K562 (cell line): ENCODE data around the gene PPP1R37. TPM values are rescaled to one million over a fixed set of nuclear protein-coding genes. Genes with fewer than 3 reads are reported as not detected.

Experiments
- ADNP ChIP-seq: fragments of 200-800 bp; sonication (Bioruptor generic); IDR thresholded peaks from 2 replicates; pipeline ENCODE4 v1.6.1; 2016; ENCODE audit warnings: missing genetic modification characterization, missing compliant biosample characterization
- ARID3A ChIP-seq: IDR thresholded peaks from 2 replicates; pipeline ENCODE4 v1.6.1; 2012; ENCODE audit warnings: low read depth, low read length, improper control_type of control experiment, borderline replicate concordance
- CEBPZ ChIP-seq: fragments of 150-350 bp; IDR thresholded peaks from 2 replicates; pipeline ENCODE4 v1.6.1; 2014; ENCODE audit warnings: low read depth, mild to moderate bottlenecking, low read length, borderline replicate concordance
- CHD2 ChIP-seq: IDR thresholded peaks from 2 replicates; pipeline ENCODE4 v1.6.1; 2011; ENCODE audit warnings: low read depth, low read length
- CTBP1 ChIP-seq: fragments of 450-650 bp; IDR thresholded peaks from 2 replicates; pipeline ENCODE4 v1.6.1; 2016; ENCODE audit warnings: borderline replicate concordance
- CTCFL ChIP-seq: IDR thresholded peaks from 2 replicates; pipeline ENCODE4 v1.6.1; 2011; ENCODE audit warnings: borderline replicate concordance, low read depth, mild to moderate bottlenecking, moderate library complexity, low read length; ENCODE audit not compliant: insufficient read depth, poor library complexity, severe bottlenecking
- ELK1 ChIP-seq: sonication (generic); formaldehyde crosslinking; IDR thresholded peaks from 2 replicates; pipeline ENCODE4 v1.8.1; 2022; ENCODE audit warnings: missing genetic modification reagents
- FOXJ2 ChIP-seq: fragments of 200-800 bp; sonication (Bioruptor generic); IDR thresholded peaks from 2 replicates; pipeline ENCODE4 v1.6.1; 2016; ENCODE audit warnings: missing genetic modification characterization, missing compliant biosample characterization
- FOXP1 ChIP-seq: sonication (generic); formaldehyde crosslinking; IDR thresholded peaks from 2 replicates; pipeline ENCODE4 v1.8.0; 2022; ENCODE audit warnings: mild to moderate bottlenecking, missing genetic modification reagents
- GABPA ChIP-seq: fragments of 200-800 bp; sonication (Bioruptor generic); conservative IDR thresholded peaks from 2 replicates; pipeline ENCODE4 v1.6.1; 2016; ENCODE audit warnings: low read depth, missing genetic modification characterization, missing compliant biosample characterization
- NCOA2 ChIP-seq, 2 experiments: fragments of 450-650 bp; IDR thresholded peaks; 2 replicates each; pipeline ENCODE4 v1.6.1; 2018; ENCODE audit warnings: mild to moderate bottlenecking in 2 of 2, moderate library complexity in 1 of 2; ENCODE audit not compliant: partially characterized antibody in 2 of 2
- RBFOX2 ChIP-seq: fragments of 200-400 bp; formaldehyde crosslinking; IDR thresholded peaks from 2 replicates; pipeline ENCODE4 v1.6.1; 2017; ENCODE audit warnings: low read depth, mild to moderate bottlenecking, low read length, moderate library complexity
- SMARCC2 ChIP-seq: fragments of 450-650 bp; IDR thresholded peaks from 2 replicates; pipeline ENCODE4 v1.6.1; 2017; ENCODE audit warnings: antibody characterized with exemption, moderate library complexity, mild to moderate bottlenecking, low read depth
- STAT5A ChIP-seq: IDR thresholded peaks from 2 replicates; pipeline ENCODE4 v1.6.1; 2012; ENCODE audit warnings: low read length, inconsistent platforms, borderline replicate concordance
- XRCC3 ChIP-seq: fragments of 450-650 bp; IDR thresholded peaks from 2 replicates; pipeline ENCODE4 v1.6.1; 2017; ENCODE audit warnings: mild to moderate bottlenecking, moderate library complexity
- ZC3H4 ChIP-seq: sonication (generic); formaldehyde crosslinking; IDR thresholded peaks from 2 replicates; pipeline ENCODE4 v1.9.0; 2021; ENCODE audit warnings: missing genetic modification reagents, borderline replicate concordance
- ZEB2 ChIP-seq: fragments of 450-650 bp; IDR thresholded peaks from 2 replicates; pipeline ENCODE4 v1.6.1; 2016
- ZNF384 ChIP-seq: IDR thresholded peaks from 2 replicates; pipeline ENCODE4 v1.6.1; 2012; ENCODE audit warnings: low read depth, low read length, improper control_type of control experiment
- ZNF431 ChIP-seq: sonication (generic); formaldehyde crosslinking; IDR thresholded peaks from 2 replicates; pipeline ENCODE4 v1.8.0; 2022; ENCODE audit warnings: mild to moderate bottlenecking, missing genetic modification reagents
- polyA plus RNA-seq, 8 experiments: library from polyadenylated mRNA; depleted of rRNA in 4 of 8; stranded (reverse) in 5 of 8; unstranded in 3 of 8; fragments of >200 nt; fragmentation: Nextera tagmentation in 2 of 8; fragmentation: Illumina TruSeq in 1 of 8; extraction: Ambion mirVana in 2 of 8; extraction: Trizol in 1 of 8; gene quantifications; 2 replicates each; pipeline versions ENCODE4 v1.2.1 to v1.2.3, GENCODE V29; 2011 to 2014; ENCODE audit warnings: inconsistent platforms in 1 of 8, missing spikeins in 1 of 8
- total RNA-seq, 7 experiments: library from RNA; depleted of rRNA in 6 of 7; stranded (reverse); fragments of >200 nt in 6 of 7; fragmentation: Illumina TruSeq in 2 of 7; extraction: Trizol in 2 of 7; gene quantifications; 2 replicates each; pipeline versions ENCODE4 v1.2.1 to v1.2.3, GENCODE V29; 2011 to 2021; ENCODE audit warnings: low replicate concordance in 1 of 7

PPP1R37 gene
- total and polyA plus RNA-seq, 9 of the 15 experiments (the other 6 are each of a cell fraction or from before 2014, with no cell fraction given): 0.04 to 20.3 (median 7.3) TPM

GRCh38 chr19:45079063-45079910, 13.7 kb upstream of the PPP1R37 start, which contains the start of gene GEMIN7 (continued):
- TF ChIP-seq ELK1 (CRISPR knock-in tag) (no peak), FOXJ2 (no peak), ZC3H4 (CRISPR knock-in tag) (peak; percentile 82; the same call in 1 of the 2 replicates), FOXP1 (CRISPR knock-in tag) (peak; percentile 93), CTBP1 (peak; percentile 91), XRCC3 (no peak), ADNP (tag) (no peak), ZEB2 (peak; percentile 94), RBFOX2 (peak; percentile 94), CHD2 (peak; percentile 28; the same call in 1 of the 2 replicates), CTCFL (peak; percentile 58), GABPA (tag) (peak; percentile 100), NCOA2 (IDR thresholded peaks at IDR 0.05; ENCODE audit: partially characterized antibody in 2 of 2) (no peak), STAT5A (no peak; the same call in 1 of the 2 replicates), ARID3A (no peak), CEBPZ (no peak), ZNF431 (CRISPR knock-in tag) (peak; percentile 74; the same call in 1 of the 2 replicates), SMARCC2 (no peak), ZNF384 (peak; percentile 55; the same call in 1 of the 2 replicates)
